ENCODE data around the gene PRKAB2.
"Not testable (repeated sequence)": the region's sequence is repeated elsewhere in the genome, so short reads cannot be mapped to it uniquely, and the experiment has no call there.

PRKAB2 gene

DNA sequence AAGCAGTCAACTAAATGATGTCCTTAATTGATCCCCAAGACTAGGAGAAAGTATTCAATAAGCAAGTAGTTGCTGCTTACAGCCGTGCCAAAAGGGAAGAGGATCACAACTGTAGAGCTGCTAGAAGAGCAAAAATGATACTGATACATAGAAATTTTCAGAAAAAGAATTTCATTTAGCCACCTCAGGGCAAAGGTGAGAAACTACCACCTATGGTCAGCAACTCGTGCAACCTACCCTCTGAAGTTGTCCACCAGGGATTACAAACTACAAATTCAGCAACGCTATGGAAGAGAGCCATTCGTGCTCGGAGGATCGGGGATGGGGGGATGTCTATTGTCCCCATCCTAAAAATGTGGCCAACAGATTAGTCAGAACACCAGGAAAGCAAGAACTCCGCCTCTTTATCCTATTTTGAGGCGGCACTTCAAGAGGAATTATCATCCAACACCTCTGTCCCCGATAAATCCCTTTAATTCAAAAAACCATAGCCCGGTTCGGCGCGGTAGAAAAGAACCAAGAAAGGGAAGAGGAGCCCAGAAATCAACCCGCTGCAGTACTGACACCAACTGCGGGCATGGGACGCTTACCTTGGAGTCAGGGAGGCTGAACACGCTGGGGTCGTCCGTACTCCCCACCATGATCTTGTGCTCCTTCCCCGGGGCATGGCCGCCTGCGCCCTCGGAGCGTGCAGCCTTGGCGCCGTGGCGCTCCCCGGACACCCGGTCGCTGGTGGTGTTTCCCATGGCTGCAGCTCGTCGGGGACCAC, 687 bp downstream of the PRKAB2 start:
- no peak for DNase-seq (ENCODE audit: low read depth)

DNA sequence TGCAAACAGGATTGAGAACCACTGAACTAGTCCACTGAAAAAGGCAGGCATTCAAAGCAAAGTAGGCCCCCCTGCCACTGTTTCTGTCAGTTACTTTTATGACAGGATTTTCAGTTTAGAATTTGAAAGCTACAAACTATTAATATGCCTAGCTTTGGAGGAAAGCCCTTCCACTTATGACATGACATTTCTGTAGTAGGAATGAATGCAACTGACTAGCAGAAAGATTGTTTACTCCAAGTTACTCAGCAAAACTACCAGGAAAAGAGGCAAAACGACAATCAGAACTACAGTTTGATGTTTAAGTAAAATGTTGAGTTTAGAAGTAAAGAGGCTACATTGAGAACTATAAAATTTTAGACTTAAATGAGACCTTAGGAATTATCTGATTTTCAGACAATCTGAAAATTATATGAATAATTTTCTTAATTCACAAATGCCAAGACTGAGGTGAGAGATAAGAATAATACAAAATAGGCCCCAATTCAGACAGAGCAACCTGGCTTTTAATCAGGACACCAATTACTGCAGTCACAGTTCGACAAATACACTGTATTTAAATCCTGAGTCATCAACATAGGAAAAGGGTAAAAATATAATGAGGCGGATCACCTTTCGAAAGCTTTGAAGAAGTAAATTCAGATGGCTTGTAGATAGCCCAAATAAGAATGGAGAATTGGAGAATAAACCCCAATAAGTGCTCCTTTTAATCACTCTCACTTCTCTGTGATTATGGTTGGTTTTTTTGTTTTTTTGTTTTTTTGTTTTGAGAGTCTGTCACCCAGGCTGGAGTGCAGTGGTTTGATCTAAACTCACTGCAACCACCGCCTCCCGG, 2.2 kb downstream of the PRKAB2 start:
- DNase-seq (ENCODE audit: low read depth) = no peak

DNA sequence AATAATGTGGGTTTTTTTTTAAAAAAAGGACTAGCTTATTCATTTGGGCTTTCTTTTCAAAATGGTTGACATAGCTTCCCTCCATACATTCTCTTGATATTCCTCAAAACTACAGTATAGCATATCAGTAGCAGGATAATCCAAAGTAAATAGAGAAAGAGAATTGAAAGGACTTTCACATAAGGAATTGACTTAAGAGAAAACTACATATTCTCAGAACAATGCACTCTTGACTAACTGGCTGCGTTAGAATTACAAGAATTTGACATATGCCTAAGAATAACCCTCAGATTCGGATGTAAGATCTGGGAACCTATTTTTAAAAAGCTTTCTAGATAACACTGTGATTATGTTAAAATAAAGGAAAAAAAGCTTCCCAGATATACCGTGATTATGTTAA, 3.1 kb downstream of the PRKAB2 start:
- DNase-seq (ENCODE audit: low read depth) = no peak

DNA sequence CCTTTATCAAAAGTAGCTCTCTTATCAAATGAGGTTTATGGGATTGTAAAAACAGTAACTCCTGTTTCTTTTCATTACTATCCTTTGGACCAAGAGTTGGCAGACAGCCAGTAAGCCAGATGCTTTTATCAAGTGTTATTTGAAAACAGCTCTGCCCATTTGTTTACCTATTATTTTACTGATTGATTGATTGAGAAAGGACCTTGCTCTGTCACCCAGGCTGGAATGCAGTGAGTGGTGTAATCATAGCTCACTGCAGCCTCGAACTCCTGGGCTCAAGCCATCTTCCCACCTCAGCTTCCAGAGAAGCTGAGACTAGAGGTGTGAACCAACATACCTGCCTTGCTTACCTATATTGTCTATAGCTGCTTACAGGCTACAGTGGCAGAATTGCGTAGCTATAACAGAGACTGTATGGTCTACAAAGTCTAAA, 3.6 kb downstream of the PRKAB2 start:
- no peak for DNase-seq (ENCODE audit: low read depth)

DNA sequence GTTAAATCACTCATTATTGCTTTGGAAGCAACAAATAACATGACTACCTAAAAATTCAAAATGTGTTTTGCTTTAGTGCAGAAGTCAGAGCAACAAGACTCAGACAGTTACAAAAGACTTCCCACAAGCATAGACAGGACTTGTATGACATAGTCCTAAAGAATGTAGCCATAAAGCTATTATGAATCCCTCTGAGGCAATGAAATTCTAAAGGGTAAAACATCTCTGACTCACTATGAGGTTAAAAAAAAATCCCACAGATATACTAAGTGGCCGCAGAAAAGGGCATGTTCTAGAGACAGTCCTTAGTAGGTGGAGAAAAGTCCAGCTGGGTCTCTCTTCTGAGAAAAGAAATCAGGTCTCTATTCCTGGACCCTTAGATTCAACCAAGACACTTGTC, 4.9 kb downstream of the PRKAB2 start:
- no peak for DNase-seq (ENCODE audit: low read depth)

DNA sequence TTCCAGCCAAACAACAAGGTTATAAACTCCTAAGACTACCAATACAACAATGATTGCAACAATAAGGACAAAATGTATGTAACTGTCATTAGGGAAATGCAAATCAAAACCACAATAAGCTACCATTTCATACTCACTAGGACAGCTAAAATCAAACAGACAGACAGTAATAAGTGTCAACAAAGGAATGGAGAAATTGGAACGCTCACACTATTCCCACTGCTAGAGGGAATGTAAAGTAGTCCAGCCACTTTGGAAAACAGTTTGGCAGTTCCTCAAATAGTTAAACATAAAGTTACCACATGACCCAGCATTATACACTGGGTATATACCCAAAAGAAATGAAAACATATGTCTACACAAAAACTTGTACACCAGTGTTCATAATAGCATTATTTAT, 9.3 kb downstream of the PRKAB2 start:
- DNase-seq (ENCODE audit: low read depth) = no peak

DNA sequence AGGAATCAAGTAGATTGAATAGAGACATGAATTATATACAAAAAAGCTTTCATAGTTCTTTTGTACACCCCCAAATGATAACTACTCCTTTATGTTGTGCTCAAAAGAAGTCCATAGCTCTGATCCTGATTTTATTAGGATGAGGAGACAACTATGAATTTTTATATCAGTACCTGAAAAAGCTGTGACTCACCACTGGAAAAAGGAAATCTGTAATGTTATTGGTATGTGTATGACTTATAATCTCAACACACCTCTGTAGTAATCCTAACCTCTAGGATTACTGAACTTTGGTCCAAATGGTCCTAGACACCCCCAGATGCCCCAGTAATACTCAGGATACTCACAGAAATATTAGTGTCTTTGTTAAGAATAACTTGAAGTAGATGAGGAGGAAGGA, 10.2 kb downstream of the PRKAB2 start:
- no peak for DNase-seq (ENCODE audit: low read depth)

DNA sequence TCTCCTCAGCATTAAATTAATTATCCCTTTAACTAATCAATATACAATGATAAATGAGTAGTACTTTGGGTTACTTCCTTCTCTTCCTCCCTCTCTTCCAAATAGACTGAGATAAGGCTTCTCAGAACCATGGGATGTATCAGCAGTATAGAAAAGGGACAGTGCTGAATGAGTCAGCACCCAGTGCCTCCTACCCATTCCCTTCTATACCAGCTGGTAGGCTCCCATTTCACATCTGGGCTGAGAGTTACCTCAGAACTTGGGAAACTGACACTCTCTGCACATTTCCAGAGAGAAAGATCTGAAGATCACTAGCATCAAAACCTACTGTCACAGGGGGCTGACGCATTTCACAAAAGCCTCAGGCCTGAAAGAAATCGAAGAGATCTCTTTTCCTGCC, 15.2 kb downstream of the PRKAB2 start:
- not testable (repeated sequence) for DNase-seq (ENCODE audit: low read depth)

DNA sequence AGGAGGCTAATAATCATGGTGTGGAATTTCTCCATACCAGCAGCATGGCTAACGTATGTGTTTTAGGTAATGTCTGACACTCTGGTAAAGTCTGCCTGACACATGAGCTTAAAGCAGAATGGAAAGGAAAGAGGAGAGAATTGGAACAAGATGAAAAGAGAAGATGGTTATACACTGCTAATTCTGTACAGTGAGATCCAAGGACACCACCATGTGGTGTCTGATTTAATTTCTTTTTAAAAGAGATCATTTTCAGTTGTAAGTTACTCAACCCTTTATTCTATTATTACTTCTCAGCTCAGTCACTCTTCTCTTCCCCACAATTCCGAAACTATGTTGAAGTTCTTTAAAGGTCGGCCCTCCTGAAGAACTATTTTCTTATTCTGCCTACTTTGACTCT, 15.6 kb downstream of the PRKAB2 start:
- no peak for DNase-seq (ENCODE audit: low read depth)

DNA sequence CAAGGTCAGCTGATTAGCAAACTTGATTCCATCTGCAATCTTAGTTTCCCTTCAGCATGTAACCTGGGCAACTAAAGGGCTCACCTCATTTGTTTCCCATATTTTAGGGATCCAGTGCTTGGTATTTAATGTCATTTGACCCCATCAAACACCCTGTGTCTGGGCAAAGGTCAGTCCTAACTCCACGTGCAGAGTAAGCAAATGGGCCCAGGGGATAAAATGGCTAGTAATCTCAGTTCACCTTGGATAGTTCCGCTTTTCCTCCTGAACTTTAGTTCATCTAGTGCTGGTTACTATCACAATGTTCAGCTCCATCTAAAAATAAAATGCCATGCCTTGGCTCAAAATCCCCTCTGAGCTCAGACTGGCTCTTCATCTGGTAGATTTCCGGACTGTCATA, 19.5 kb downstream of the PRKAB2 start:
- DNase-seq (ENCODE audit: low read depth) = no peak

DNA sequence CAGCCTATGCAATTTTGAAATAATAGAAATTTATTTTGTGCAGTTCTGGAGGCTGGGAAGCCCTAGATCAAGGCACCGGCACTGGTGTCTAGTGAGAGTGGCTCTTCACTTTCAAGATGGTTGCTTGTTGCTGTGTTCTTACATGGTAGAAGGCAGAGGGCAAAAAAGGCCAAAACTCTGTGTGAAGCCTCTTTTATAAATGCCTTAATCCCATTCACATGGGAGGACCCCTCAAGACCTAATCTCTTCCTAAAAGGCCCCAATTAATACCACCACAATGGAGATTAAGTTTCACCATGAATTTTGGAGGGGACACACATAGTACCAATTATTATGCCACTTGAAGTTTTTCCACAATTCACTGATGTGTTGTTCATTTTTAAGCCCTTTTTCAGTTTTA, 21.0 kb downstream of the PRKAB2 start:
- no peak for DNase-seq (ENCODE audit: low read depth)

DNA sequence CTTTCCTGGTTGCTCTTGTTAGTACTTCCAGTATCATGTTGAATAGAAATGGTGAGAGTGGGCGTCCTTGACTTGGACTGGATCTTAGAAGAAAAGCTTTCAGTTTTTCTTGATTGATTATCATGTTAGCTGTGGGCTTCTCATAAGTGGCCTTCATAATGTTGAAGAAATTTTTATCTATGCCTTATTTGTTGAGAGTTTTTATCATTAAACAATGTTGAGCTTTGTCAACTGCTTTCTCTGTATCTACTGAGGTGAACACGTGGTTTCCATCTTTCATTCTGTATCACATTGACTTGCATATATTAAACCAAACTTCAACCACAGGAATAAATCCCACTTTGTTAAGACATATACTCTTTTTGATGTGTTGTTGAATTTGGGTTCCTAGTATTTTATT, 29.4 kb downstream of the PRKAB2 start:
- DNase-seq (ENCODE audit: low read depth) = no peak

DNA sequence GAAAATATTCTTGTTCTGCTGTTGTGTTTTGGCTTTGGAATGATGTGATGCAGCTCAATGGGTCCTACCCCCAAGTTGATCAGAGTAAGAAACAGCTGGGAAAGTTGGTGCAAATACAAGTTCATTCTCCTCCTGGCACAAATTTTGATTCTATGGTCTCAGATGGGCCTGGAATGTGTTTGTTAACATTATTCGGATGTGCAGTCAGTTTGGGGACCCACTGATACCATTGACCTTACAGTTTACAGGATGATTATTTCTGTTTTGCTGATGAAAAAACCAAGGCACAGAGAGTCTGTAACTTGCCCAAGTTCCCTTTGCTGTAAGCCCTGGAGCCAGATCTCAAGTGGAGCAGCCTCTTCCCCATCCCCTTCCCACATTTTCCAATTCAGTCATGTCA, 41.5 kb downstream of the PRKAB2 start:
- DNase-seq (ENCODE audit: low read depth) = not testable (repeated sequence)

DNA sequence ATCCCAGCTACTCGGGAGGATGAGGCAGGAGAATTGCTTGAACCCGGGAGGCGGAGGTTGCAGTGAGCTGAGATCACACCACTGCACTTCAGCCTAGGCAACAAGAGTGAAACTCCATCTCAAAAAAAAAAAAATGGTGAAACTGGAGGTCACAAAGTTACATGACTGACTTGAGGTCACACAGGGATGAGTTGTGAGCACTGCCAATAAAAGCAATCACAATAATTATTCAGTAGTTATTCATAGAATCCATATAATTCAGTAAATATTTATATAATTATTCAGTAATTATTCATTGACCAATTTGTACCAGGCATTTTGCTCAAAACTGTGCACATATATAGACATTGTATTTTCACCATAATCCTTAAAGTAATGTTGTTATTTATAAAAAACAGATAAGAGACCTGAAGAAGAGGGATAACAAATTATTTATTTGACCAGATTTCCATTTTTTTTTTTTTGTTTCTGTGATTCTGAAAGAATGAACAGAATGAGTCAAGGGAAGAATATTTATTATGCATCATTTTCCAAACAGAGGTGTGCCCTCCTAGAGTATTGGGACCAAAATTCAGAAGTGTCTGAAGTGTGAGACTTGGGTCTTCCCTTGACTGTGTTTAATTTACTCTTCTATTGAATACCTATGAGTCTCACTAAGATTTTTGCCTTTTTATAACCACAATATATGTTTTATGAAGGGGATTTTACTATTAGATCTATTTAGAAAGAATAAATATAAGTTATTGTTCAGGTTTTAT, 43.0 kb downstream of the PRKAB2 start:
- no peak for DNase-seq (ENCODE audit: low read depth)

DNA sequence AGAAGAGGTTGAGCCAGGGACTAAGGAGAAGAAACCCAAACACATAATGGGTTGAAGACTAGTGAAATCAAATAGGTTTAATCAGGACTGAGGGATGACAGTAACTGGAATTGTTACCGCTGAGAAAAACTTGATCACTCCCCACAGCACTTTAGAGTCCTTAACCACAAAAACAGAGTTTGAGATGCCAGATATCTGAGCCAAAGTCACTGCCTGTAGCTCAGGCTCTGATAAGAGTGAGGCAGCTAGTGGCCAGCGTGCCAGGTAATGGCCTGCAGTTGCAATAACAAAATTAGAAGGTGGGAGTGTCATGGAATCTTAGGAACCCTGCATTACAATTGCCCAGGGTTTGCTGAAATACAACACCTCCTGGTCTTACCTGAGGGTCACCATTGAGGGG, 48.0 kb downstream of the PRKAB2 start:
- no peak for DNase-seq (ENCODE audit: low read depth)

DNA sequence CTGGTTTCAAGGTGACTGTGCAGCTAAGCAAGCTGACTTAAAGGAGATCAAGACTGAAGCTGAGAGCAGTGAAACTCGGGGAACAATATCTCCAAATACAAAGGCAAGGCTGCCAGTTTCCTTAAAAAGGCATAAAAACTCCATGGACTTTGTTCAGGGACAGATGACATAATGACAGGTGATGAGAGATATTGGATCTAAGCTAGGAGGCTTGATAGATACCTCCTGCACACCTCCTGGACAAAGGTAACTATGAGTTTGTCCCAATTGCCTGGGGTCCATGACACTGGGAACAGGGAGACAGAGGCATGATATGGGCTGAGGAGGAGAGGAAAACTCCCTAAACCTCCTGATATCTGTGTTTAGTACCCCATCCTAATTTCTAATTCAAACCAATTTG, 55.2 kb downstream of the PRKAB2 start:
- DNase-seq (ENCODE audit: low read depth) = no peak

DNA sequence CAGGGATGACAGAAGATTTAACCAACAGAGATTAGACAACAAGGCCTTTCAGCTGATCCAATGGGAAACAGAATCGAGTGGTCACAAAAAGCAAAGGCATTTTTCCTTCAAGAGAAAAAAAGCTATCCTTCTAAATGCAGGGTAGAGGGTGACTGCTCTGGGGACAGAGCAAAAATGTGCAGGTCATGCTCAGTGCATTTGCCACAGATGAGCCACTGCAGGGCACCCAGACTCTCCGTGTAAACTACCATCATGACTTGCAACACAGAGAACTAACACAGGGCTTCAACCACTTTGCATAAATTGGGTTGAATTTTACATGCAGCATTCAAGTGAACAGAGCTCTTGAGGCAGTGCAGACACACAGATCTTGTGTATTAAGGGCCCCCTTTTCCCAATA, 56.8 kb downstream of the PRKAB2 start:
- DNase-seq (ENCODE audit: low read depth) = no peak

DNA sequence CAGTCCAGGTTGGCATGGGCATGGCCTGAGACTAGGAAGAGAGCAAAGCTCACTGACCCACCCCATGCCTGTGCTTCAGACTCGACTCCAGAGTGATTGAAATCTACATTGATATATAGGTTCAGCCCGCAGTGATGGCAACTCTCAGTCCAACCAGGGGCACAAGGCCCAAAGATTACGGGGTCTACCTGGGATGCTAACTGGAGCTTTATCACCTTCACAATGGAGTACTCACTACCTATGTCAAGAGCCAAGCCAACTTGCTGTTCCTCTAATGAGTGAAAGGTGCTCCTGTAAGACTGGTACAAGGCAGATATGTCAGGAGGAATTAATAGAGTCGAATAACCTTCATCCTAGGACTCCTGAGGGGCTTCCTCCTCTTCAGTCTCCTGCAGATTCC, 57.2 kb downstream of the PRKAB2 start:
- DNase-seq (ENCODE audit: low read depth) = not testable (repeated sequence)

DNA sequence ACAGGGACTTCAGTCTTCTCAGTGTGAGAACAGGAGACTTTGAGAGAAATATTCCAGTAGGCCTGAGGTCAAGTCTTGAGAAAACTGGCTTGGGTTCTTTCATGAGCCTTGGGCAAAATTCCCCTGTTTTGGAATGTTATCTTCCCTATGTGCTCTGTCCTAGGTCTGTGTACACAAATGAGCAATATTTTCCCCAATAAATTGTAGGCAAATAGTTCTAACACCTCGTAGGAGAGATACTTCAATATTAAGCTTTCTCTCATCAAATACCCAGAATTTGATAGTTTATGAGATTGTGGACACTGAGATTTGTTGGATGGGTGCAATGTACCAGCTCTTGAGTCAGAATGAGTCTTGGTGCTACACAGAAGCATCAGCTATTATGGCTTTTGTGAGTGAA, 57.9 kb downstream of the PRKAB2 start:
- not testable (repeated sequence) for DNase-seq (ENCODE audit: low read depth)

DNA sequence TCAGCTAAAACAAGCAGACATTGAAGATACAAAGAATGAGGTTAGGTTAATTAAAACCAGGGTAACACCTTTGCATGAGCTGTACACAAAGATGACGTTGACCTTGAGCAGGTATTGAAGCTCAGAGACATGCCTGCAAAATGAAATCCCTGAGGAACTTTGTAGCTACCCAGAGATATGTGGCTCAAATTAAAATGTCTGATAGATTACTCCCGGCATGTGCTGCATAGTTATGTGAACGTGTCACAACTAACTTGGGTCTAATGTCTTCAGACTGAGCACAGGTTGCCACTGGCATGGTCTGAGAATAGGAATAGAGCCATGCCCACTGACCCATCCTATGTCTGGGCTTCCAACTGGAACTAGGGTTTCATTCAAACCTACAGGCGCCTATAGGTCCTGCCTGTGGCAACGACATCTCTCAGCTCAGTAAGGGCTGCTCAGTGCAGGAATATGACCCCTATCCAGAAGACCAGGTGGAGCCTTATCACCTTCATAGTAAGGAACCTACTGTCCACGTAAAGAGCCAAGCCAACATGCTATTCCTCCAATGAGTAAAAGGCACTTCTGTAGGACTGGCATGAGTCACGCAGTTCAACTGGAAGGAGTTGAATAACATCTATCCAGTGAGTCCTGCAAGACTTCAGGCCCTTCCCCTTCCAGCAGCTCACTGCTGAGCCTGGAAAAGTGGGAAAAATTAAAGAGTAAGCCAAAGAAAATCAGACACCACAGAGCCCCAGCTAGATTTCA, 60.7 kb downstream of the PRKAB2 start:
- no peak for DNase-seq (ENCODE audit: low read depth)

DNA sequence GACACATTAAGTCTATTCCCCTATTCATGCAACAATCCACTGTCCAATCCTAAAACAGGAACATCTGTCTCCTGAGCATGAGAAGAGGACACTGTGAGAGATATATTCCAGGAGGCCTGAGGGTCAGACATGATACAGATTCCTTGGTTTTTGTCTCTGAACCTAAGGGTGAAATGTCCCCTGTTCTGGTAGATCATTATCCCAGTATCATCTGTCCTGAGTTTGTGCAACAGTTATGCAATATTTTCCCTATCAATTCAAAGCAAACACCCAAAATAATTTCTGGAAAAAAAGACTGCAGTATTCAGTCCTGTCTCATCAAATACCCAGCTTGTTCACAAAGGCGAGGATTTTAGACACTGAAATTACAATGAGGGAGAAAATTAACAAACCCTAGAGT, 61.4 kb downstream of the PRKAB2 start:
- DNase-seq (ENCODE audit: low read depth) = no peak

DNA sequence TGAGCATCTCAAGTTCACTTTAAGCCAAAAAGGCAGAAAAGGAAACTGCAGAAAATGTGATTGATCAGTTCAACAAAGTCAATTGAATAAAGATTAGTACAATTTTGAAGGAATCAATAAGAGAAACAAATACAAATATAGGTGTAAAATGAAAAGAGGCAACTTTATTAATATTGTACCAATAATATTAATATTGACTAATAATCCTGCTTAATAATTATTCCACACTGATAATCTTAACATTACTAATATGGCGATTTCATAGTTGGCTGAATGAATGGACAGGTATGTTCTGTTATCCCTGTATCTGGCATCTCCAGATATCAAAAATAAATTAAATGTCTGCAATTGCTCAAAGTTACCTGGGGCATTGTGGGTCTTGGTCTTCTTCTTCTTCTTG, 61.8 kb downstream of the PRKAB2 start:
- no peak for DNase-seq (ENCODE audit: low read depth)
